ENCODE data around the gene TMSB10.
"Not testable (repeated sequence)": the region's sequence is repeated elsewhere in the genome, so short reads cannot be mapped to it uniquely, and the experiment has no call there.

TMSB10 gene

DNA sequence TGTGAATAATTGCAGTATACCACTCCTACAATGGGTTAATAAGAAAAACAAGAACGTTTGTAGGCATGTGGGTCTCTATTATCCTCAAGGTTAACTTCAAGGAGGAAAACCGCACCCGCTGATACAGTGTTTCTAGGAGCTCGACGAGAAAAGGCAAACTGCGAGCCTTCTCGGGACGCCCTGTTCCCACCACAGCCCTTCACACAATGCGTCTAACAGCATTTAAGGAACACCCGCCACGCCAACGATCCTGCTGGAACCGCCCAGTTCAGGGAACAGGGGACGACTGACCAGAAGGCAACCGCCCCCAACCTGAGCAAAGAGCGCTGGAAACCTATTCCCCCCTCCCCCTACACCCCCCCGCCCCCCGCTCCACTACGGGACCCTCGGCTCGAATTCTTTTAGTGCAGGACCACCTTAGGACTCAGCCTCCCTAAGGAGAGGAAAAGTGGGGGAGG is 710 bp upstream of the TMSB10 start:
- peak in 1 of 4 experiments; percentile 25 for DNase-seq

DNA sequence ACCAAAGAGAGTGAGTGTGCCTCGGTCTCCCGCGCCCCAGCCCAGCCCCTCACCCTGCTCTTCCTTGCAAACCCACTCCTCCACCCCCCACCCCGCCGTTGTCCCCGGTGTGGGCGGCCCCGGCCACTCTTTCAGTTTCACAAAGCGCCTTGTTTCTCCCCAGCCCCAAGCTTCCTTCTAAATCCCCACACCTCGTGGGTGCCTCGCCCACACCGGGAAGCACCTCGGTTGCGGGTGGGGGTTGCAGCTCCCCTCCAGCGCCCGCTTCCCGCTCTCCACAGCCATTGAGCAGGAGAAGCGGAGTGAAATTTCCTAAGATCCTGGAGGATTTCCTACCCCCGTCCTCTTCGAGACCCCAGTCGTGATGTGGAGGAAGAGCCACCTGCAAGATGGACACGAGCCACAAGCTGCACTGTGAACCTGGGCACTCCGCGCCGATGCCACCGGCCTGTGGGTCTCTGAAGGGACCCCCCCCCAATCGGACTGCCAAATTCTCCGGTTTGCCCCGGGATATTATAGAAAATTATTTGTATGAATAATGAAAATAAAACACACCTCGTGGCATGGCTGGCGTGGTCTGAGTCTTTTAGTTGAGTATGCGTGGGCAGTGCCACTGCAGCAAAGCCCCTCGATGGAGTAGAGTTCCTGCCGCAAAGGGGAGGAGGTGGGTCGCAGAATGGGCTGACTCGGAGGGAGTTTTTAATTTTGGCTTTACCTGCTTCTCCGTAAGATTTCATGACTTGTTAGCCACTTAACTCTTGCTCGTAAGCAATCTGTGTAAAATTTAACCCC is 848 bp downstream of the TMSB10 start:
- peak in 2 of 4 experiments; percentile 33 to 41 for DNase-seq

DNA sequence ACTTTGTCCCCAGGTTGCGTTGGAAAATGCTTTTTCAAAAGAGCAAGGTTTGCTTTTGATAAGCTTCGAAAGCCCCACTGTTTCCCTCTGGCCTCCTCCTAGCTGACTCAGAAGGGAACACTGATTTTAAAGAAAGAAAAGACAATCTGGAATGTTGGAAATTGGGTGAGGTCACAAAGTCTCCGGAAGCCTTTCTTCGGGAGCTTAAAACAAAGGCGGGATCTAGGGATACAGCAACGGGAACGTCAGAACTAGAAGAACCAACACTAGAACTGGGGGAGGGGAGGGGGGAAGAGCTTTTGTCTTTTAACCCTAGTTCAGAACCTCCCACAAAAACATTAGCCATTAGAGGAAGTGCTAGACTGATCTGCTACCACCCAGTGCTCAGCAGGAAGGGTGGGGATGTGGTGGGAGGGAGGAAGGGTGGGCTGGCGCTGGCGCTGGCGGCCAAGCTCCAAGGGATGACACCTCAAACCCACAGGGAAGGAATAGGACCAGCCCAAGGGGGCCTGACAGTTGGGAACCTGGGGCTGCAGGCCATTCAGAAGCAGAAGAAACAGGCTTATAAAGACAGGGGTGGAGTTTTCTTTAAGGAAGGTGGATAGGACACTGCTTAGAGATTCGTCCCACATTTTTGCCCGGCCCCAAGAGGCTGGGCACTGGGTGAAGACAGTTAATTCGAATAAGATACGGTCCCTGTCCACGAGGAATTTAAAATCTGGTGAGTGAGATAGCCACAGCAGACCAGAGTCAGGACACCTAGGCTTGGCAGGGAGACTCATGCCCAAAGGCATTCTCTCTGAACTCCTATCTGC is 1.7 kb downstream of the TMSB10 start:
- peak in 1 of 4 experiments; percentile 25 for DNase-seq

DNA sequence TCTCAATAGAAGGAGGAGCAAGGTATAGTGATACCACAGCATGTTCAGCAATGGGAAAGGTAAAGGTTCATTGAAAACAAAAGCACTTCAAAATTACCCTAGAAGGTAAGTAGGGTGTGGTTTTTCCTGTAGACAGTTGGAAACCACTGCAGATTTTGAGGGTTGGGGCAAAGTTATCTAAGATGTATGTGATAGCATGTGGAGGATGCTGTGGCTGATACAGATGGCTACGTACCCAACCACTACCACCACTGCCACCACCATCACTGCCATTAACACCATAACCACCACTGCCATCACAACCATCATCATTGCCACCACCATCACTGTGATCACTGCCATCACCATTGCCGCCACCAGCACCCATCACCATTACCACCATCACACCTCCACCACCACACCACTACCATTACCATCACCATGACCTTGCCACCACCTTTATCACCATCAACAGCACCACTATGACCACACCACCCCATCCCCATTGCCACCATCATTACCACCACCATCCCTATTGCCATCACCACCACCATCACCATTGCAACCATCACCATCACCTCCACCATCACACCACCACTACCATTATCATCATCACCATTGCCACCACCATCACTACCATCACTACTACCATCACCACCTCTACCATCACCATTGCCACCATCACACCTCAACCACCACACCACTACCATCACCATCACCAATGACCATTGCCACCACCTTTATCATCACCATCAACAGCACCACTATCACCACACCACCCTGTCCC is 3.7 kb downstream of the TMSB10 start:
- DNase-seq = no peak

DNA sequence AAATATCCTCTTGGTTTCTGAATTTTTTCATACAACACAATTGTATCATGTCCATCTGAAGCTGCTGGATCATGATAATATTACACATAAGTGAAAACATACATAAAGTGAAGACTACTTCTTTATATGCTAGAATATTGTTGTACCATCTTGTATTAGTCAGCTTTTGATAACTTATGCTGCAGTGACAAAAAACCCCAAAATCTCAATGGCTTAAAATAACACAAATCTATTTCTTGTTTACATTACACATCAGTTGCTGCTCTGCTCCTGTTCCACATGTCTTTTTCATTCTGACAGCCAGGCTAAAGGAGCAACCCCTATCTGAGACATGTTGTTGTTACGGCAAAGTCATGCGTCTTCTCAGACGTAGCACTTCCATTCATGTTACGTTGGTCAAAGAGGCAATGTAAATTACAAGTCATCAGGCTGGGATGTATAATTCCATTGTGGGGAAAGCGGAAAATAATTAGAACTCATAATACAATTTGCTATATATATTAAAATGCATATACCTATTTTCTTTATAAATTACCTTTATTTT is 5.8 kb downstream of the TMSB10 start:
- no peak for DNase-seq

DNA sequence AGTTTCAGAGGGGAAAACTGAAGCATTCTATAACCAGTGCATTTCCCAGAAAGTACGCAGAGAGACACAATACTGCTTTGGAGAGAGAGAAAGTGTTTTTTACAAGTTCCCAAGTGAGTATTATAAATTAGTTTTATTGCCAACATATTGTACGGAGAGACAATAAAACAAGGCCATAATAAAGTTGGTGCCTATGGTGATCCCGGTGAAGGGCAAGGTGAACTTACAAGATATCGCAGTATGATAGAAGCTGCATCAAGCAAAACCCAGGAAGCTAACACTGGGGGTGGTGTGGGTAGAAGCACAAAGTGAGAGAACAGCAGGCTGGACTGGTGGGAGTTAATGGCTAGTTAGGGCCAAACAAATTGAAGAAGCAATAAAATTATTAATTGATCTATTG is 7.5 kb downstream of the TMSB10 start:
- no peak for DNase-seq

DNA sequence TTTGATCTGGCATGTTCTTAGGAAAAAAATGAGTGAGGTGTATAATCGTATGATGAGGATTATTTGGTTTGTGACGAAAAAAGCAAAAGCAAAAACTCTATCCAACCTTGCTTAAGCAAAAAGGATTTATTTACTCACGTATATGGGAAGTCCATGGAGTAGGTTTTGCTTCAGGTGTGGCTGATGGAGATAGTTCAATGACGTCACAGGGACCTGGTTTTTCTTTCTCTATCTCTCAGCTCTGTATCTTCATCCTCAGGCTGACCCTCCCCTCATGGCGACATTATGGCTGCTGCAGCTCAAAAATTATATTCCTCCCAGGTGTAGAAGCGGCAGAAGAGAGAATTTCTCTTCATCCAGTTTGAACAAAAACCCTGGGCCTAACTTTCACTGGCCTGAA is 8.9 kb downstream of the TMSB10 start:
- DNase-seq = no peak

DNA sequence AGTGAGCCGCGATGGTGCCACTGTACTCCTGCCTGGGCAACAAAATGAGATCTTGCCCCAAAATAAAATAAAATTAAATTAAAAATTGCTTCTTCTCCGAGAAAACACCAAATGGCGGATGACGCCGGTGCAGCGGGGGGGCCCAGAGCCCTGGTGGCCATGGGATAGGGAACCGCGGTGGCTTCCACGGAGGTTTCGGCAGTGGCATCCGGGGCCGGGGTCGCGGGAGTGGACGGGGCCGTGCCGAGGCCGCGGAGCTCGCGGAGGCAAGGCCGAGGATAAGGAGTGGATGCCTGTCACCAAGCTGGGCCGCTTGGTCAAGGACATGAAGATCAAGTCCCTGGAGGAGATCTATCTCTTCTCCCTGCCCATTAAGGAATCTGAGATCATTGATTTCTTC is 10.2 kb downstream of the TMSB10 start:
- not testable (repeated sequence) for DNase-seq

DNA sequence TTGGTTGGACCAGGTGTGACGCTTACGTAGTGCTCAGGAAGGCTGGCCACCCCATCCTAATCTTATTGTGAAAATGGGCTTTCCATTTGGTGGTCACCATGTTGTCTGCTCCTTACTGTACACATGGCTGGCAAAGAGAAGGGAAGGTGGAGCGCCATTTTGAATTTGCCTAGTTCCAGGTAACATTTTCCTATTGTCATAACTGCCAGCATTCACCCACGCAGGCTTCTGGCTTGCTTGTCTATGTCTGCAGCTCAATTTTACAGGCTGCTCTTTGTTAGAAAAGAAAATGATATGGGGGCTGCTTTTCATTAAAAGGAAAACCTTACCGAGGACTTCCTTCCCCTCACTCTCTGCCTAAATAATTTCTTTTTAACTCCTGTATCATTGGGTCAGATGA is 12.4 kb downstream of the TMSB10 start:
- not testable (repeated sequence) for DNase-seq

DNA sequence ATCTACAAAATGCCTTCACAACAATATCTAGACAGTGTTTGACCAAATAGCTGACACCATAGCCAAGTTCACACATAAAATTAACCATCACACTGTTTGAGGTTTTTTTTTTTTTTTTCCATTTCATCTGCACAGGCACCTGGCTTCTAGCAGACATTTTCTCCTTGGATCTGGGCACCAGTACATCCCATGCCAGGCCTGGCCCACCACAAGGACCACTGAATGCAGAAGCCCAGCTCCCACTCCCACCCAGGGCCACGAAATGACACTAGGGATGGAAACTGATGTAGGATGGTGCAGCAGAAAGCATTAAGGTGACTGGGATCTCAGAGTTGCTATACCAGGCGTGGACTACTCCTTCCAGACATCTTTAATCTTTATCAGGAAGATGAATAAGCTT is 13.0 kb downstream of the TMSB10 start:
- DNase-seq = no peak

DNA sequence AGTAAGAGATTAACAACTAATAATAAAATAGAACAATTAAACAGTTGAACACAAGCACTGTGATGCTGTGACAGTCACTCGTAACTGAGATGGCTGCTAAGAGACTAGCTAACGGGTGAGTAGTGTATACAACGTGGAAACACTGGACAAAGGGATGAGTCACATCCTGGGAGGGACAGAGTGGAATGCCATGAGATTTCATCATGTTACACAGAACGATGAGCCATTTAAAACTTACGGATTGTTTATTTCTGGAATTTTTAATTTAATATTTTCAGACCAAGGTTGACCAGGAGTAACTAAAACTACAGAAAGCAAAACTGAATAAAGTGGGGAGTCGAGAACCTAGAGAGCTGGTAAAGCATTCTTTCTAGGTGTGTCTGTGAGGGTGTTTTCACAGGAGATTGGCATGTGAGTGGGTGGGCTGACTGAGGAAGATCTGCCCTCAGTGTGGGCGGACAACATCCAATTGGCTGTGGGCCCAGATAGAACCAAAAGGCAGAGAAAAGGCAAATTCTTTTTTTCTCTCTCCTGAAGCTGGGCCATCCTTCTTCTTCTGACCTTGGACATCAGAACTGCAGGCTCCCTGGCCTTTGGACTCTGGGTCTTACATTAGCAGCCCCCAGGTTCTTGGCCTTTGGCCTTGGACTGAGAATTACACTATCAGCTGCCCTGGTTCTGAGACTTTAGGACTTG is 14.6 kb downstream of the TMSB10 start:
- DNase-seq = no peak

DNA sequence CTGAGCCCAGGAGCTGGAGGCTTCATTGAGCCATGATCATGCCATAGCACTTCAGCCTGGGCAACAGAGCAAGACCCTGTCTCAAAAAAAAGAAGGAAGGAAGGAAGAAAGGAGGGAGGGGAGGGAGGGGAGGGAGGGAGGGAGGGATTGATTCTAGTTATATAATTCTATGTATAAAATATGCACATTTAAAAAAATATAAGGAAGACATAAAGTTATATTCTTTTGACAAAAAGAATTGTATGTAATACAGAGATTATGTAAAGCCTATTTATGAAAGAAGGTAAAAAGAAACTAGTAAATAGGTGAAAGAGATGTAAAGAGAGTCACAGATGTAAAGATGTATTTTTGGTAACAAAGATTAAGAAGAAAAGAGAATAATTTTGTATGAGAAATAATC is 17.6 kb downstream of the TMSB10 start:
- no peak for DNase-seq

DNA sequence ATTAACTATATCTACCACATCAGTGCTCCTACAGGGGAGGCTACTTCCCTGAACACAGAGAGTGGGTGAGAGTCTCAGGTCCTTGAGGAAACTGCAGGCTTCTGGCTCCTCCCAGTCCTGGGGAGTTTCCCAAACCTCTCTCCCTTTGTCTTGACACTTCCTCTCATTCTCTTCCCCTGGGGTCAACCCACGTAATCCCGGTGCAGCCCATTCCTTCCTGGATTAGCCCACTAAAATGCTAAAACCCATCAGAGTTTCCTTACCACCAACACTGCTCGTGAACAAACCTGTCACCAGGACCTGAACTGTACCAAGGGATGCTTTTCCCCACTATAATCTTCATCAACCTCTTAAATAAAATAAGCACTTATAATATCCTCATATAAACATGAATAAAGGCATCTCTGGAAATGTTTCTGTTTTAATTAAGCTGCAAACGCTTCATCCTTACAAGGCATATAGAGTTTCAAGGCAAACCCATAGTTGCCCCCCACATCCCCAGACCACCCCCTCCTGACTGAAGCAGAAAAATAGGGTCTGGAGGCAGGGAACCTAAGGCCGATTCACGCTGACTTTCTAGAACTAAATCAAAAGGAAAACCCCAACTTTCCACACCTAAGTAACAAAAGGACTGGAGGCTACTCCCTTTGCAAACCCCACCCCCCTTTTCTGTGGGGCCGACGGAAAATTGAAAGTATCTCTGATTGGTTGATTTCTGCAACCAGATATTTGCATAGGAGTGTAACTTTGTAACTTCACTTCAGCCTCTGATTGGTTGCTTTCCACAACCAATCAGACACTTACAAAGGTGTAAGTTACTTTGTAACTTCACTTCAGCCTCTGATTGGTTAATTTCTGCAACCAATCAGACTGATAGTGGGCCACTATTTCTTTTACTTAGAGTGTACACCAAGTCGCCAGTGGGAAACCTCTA is 19.0 kb downstream of the TMSB10 start:
- no peak for DNase-seq

DNA sequence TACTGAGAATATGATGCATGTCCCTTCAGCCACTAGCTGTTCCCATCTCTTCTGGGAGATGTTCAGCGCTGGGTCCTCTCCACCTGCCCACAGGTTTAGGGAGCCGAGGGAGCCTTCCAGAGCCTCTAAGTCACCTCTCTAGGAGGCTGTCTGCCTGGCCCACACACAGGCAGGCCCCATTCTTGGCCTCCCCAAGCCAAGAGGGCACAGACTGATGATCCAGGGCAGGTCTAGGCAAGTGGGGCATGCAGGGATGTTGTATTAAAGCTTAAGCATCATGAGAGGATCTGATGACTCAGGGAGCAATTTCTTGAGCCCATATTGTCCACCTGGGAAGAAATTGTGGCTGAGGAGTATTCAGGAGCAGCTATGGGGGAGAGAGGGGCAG is 19.9 kb downstream of the TMSB10 start:
- DNase-seq = no peak

DNA sequence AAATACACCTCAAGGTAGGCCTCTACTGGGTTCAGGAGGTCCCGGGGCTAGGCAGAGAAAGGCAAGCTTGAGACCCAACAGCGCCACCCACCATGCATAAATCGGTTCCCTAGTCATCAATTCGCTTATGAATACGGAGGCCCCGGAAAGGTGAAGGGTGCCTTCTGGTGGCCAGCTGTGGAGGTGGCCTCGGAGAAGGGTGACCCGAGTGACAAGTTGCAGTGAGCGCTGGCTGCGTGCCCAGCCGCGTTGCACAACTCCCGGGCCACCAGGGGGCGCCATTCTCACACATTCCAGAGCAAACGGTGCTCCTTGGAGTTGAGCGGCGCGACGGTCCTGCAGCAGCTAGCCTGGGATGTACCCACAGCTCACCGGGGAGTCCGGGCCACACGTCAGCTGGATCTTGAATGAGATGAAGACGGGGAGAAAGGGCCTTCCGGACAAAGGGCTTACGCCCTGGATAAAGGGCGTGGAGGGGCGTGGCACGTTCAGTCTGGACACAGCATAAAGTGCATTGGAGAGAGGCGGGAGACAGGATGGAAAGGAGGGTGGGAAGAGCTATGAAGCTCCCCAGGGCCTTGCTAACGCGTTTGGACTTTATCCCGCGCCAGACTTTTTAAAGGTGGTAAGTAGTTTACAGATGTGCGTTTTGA is 20.4 kb downstream of the TMSB10 start:
- peak; percentile 97 to 99 (median 98) for DNase-seq

DNA sequence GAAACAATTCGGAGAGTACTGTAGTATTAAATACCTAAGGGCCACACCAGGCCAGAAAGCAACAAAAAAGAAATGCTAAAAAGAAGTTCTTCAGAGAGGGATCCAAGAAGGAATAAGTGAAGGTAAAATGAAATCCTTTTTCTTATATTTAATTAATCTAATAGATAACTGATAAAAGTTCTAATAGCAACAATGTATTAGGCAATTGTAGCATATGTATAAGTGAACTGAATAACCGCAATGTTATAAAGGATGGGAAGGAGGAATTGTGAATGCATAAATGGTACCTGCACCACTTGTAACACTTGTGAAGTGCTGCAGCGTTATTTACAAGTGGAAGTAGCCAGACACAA is 21.8 kb downstream of the TMSB10 start:
- no peak for DNase-seq

DNA sequence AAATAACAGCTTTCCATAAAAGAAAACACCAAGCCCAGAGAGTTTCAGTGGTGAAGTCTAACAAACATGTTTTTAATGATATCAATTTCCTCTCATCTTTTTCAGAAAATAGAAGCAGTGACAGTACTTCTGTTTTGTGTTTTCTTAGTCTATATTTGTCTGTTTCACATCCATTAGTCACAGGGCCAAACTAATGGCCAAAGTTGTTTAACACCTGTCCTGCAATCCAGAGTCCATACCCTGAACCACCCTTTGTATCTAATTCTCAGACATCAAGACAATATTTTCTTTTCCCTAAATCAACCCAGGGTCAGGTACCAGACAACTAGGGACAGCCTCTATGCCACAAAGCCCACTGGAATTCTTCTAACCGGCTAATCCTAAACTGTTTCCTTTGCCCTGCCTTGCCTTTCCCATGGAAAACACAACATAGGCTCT is 25.9 kb downstream of the TMSB10 start:
- DNase-seq = no peak

DNA sequence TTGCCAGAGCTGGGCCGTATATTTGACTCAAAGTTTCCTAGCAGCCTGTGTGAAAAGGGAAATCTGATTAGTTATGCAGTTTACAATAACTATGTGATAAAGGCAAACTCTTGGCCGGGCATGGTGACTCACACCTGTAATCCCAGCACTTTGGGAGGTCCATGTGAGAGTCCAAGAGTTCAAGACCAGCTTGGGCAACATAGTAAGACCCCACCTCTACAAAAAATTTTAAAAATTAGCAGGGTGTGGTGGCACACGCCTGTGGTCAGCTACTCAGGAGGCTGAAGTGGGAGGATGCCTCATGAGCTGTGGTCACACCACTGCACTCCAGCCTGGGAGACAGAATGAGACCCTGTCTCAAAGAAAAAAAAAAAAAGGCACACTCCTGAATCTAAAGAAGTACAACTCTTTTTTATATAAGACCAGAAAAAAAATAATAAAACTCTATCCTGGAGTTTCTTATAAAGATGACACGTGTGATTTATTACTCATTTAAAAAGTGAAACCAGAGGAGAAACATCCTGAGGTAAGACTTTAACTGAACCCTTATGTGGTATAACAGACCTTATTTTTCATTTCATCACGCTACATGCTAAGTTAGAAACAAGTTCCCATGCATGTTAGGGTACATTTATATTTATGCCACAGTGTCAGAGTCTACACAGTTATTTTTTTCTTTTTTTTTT is 32.9 kb downstream of the TMSB10 start:
- no peak for DNase-seq

DNA sequence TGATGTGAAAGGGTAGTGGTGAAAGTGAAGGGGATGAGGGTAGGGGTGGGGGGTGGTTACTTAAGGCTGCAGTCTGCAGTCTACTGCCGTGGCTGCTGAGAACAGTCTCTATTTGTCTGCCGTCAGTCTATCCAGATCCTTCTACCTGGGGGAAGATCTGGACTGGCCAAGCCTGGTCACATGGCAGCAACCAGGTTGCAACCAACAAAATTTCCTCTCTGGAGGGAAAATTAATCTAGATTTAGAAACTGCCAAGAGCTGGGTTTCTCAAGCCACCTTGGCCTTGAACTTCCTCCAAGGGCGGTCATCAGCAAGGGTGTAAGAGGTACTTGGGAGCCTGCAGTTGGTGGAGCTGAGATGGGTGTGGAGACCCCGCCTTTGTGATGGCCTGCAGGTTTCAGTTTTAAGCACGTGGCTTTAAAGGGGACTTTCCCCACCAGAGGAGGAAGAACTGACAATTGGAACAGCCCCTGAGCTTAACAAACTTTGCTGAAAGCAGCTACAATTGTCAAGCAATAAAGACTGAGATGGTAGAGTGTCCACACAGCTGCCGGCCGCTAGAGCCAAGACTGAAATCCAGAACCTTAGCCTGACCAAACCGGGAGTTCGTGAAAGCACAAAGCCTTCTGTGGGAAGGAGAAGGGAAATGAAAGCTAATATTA is 34.1 kb downstream of the TMSB10 start:
- peak in 2 of 4 experiments; percentile 11 to 18 for DNase-seq

DNA sequence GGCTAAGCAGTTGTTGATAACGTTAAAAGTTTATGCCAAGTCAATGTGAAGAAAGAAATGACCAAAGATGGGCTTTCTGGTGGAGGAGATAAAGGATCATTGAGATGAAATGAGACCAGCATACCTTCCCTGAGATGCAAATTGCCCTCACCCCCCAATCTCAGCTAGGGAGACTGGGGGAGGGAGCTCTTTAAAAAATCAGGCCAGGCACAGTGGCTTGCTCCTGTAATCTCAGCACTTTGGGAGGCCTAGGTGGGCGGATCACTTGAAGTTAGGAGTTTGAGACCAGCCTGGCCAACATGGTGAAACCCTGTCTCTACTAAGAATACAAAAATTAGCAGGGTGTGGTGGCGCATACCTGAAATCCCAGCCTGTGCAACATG is 34.6 kb downstream of the TMSB10 start:
- no peak for DNase-seq

All from activated naive CD4-positive, alpha-beta T cell (primary cell).